ENCODE data around the gene SETDB1.

DNA sequence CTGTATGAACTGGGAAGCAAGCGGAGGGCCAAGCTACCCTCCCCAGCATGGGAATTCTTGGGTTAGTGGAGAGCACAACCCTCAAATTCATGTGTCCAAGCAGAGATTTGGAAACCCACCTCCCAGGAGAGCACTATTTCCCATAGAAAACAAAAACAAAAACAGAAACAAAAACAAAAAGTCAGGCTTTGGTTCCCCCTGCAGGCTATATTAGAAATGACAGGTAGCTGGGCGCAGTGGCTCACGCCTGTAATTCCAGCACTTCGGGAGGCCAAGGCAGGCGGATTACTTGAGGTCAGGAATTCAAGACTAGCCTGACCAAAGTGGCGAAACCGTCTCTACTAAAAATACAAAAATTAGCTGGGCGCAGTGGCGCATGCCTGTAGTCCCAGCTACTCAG lies 69.7 kb downstream of the SETDB1 start:
- TF ChIP-seq, protein P1, sequence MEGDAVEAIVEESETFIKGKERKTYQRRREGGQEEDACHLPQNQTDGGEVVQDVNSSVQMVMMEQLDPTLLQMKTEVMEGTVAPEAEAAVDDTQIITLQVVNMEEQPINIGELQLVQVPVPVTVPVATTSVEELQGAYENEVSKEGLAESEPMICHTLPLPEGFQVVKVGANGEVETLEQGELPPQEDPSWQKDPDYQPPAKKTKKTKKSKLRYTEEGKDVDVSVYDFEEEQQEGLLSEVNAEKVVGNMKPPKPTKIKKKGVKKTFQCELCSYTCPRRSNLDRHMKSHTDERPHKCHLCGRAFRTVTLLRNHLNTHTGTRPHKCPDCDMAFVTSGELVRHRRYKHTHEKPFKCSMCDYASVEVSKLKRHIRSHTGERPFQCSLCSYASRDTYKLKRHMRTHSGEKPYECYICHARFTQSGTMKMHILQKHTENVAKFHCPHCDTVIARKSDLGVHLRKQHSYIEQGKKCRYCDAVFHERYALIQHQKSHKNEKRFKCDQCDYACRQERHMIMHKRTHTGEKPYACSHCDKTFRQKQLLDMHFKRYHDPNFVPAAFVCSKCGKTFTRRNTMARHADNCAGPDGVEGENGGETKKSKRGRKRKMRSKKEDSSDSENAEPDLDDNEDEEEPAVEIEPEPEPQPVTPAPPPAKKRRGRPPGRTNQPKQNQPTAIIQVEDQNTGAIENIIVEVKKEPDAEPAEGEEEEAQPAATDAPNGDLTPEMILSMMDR (conservative IDR thresholded peaks at IDR 0.05) = peak; percentile 97
- TF ChIP-seq EZH2 (IDR thresholded peaks at IDR 0.05; ENCODE audit: low read depth) = no peak
